ENCODE measurements around the gene SPEM2. TPM values are rescaled to one million over a fixed set of nuclear protein-coding genes. Genes with fewer than 3 reads are reported as not detected.

The SPEM2 gene
- total and polyA plus RNA-seq, 2 of the 4 experiments (the other 2 are of a cell fraction), result not detected

- no peak for TF ChIP-seq RAD21 (IDR thresholded peaks at IDR 0.05; ENCODE audit: low read length)
- TF ChIP-seq POLR2A (IDR thresholded peaks at IDR 0.05; ENCODE audit: low read depth, low read length), result peak; percentile 73; the same call in 1 of the 2 replicates
- TF ChIP-seq RCOR1 (IDR thresholded peaks at IDR 0.05; ENCODE audit: insufficient replicate concordance, low read length), result no peak
These were observed 30.8 kb upstream of the SPEM2 start, which contains the start of gene PLSCR3 (continued) for GRCh38 chr17:7394452-7395191.

DNA sequence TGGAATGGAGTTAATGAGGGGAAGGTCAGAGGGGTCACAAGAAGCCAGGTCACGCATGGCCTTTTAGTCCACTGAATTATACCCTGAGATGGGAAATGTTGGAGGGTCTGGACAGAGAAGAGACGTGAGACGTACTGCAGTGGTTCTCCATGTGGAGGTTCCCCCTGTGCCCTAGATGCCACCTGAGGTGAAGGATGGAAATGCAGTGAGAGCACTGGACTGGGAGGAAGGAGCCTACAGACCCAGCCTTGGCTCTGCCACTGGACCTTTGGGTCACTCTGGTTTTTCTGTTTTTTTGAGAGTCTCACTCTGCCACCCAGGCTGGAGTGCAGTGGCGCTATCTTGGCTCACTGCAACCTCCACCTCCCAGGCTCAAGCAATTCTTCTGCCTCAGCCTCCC is 29.3 kb upstream of the SPEM2 start:
- Histone ChIP-seq H3K14ac (replicated peaks; ENCODE audit: low read depth, low read length) (no peak overlapping the region), H3K27ac (ENCODE audit: insufficient read depth, low read length) (no peak overlapping the region), H2AK9ac (replicated peaks; ENCODE audit: low read depth, low read length, poor library complexity) (no peak overlapping the region), H2BK120ac (ENCODE audit: low read depth, low read length) (no peak overlapping the region), H4K8ac (ENCODE audit: low read depth in 2 of 2, low read length in 2 of 2) (no peak overlapping the region), H2BK15ac (ENCODE audit: low read depth, low read length) (no peak overlapping the region), H2AK5ac (ENCODE audit: low read depth, low read length) (no peak overlapping the region; the same call in 1 of the 2 replicates), H2BK5ac (ENCODE audit: low read depth, low read length, poor library complexity, severe bottlenecking) (no peak overlapping the region), H3K36me3 (ENCODE audit: control insufficient read depth, insufficient read depth, low read length) (peaks cover 12% of the 10 kb centered on the region), H3K4me3 (ENCODE audit: insufficient read depth, low read depth, low read length) (no peak overlapping the region), H3K23ac (ENCODE audit: low read depth, low read length) (0 out of 2 replicates have a peak overlapping the region, but pooled peaks have one; percentile 52), H3K4me1 (ENCODE audit: control insufficient read depth, insufficient read depth, low read length) (peaks cover 8% of the 10 kb centered on the region), H3K27me3 (ENCODE audit: control insufficient read depth, insufficient read depth, low read length) (no peaks in the 10 kb centered on the region), H3K9ac (ENCODE audit: low read depth, low read length) (no peak overlapping the region), H3K4ac (ENCODE audit: low read depth, low read length) (no peak overlapping the region), H4K20me1 (ENCODE audit: insufficient read depth, low read length) (no peaks in the 10 kb centered on the region), H3K9me1 (ENCODE audit: insufficient read depth, low read length) (peaks cover 7% of the 10 kb centered on the region; the same call in 1 of the 2 replicates), H3K18ac (ENCODE audit: low read depth, low read length) (no peak overlapping the region), H2BK20ac (ENCODE audit: low read depth, low read length) (no peak overlapping the region), H3K79me1 (ENCODE audit: low read depth in 1 of 2, low read length in 2 of 2) (peaks cover 14 to 34% of the 10 kb centered on the region in 2 experiments), H4K91ac (ENCODE audit: insufficient read depth, low read depth, low read length) (no peak overlapping the region; the same call in 1 of the 2 replicates), H2AFZ (replicated peaks; ENCODE audit: low read length, poor library complexity) (no peak overlapping the region), H4K5ac (ENCODE audit: low read depth, low read length) (no peak overlapping the region), H3K9me3 (ENCODE audit: control insufficient read depth, insufficient read depth, low read length) (no peaks in the 10 kb centered on the region), H3K56ac (ENCODE audit: extremely low read depth, insufficient read depth, low read length) (no peak overlapping the region), H3K4me2 (ENCODE audit: low read depth, low read length) (no peak overlapping the region)
- WGBS, 2 experiments (ENCODE audit: extremely low coverage in 2 of 2, insufficient read length in 1 of 2), result 88% methylated on average over 3 of the region's 4 CpGs; no CpG with 5 or more reads in 1 of the 2 experiments
- ChIA-PET POLR2A (ENCODE audit: unreplicated experiment) (no interaction called here), CTCF (no interaction called here)
- BruUV-seq (replicated peaks), result no TSS peak
- ATAC-seq (ENCODE audit: low read depth) (no peak), DNase-seq (no peak)
- in situ Hi-C loops (cut with MboI; ENCODE audit: low sequenced_read_pairs), result no loop called here
- dilution Hi-C loops (cut with HindIII; ENCODE audit: low sequenced_read_pairs, unreplicated experiment), result no loop called here
- intact Hi-C loops (cut with micrococcal nuclease), result no loop called here
- TF ChIP-seq MAZ (IDR thresholded peaks at IDR 0.05; ENCODE audit: borderline replicate concordance, low read depth, low read length) (no peak), RAD21 (IDR thresholded peaks at IDR 0.05; ENCODE audit: low read length) (no peak), SMC3 (IDR thresholded peaks at IDR 0.05; ENCODE audit: low read depth, low read length) (no peak), FOS (IDR thresholded peaks at IDR 0.05; ENCODE audit: low read depth, low read length) (no peak), POLR2A (IDR thresholded peaks at IDR 0.05; ENCODE audit: low read depth, low read length) (no peak), CEBPB (IDR thresholded peaks at IDR 0.05; ENCODE audit: low read depth, low read length) (no peak), MXI1 (IDR thresholded peaks at IDR 0.05; ENCODE audit: borderline replicate concordance, low read depth, low read length) (no peak), CTCF (conservative IDR thresholded peaks at IDR 0.05; ENCODE audit: low read depth, low read length) (no peak), CHD1 (IDR thresholded peaks at IDR 0.05; ENCODE audit: low read depth, low read length) (no peak), MAFK (IDR thresholded peaks at IDR 0.05; ENCODE audit: low read depth, low read length) (no peak), RFX5 (IDR thresholded peaks at IDR 0.05; ENCODE audit: low read depth, low read length) (no peak), BHLHE40 (IDR thresholded peaks at IDR 0.05; ENCODE audit: low read depth, low read length) (no peak)
- TF ChIP-seq, protein P1, sequence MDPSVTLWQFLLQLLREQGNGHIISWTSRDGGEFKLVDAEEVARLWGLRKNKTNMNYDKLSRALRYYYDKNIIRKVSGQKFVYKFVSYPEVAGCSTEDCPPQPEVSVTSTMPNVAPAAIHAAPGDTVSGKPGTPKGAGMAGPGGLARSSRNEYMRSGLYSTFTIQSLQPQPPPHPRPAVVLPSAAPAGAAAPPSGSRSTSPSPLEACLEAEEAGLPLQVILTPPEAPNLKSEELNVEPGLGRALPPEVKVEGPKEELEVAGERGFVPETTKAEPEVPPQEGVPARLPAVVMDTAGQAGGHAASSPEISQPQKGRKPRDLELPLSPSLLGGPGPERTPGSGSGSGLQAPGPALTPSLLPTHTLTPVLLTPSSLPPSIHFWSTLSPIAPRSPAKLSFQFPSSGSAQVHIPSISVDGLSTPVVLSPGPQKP (IDR thresholded peaks at IDR 0.05; ENCODE audit: borderline replicate concordance, low read depth, low read length), result no peak
